ENCODE data around the gene TMUB2. TPM values are rescaled to one million over a fixed set of nuclear protein-coding genes. Genes with fewer than 3 reads are reported as not detected.

The TMUB2 gene
- total and polyA plus RNA-seq, 2 experiments from 2014 or later, result 27.7 to 46.8 TPM

- H4K20me1 ChIP-seq (ENCODE audit: insufficient read depth, poor library complexity, severe bottlenecking), result no peaks in the 10 kb centered on the region
- 70% methylated on average over 15 of the region's 15 CpGs for WGBS (ENCODE audit: low lambda C conversion rate, missing lambda C conversion rate)
- H3K27ac ChIP-seq, result peak overlapping the region; percentile 81
- no peaks in the 10 kb centered on the region for H3K9me3 ChIP-seq (ENCODE audit: low read depth)
- no peak overlapping the region for H3K4me3 ChIP-seq
- H3K27me3 ChIP-seq, result no peaks in the 10 kb centered on the region
- no peaks in the 10 kb centered on the region for H3K36me3 ChIP-seq (replicated peaks; ENCODE audit: insufficient read depth, low read depth)
- no peaks in the 10 kb centered on the region for H3K4me1 ChIP-seq (ENCODE audit: insufficient read depth)
- no peak overlapping the region for H2AFZ ChIP-seq
- H3K9me2 ChIP-seq (replicated peaks; ENCODE audit: insufficient read depth), result no peaks in the 10 kb centered on the region
- no peak for TF ChIP-seq EZH2phosphoT487 (IDR thresholded peaks at IDR 0.05; ENCODE audit: low read depth, severe bottlenecking, unreplicated experiment)
- no peak for TF ChIP-seq EZH2 (IDR thresholded peaks at IDR 0.05; ENCODE audit: borderline replicate concordance)
- TF ChIP-seq CTCF (IDR thresholded peaks at IDR 0.05; ENCODE audit: poor library complexity), result no peak
- no peak overlapping the region for H3K4me2 ChIP-seq
- DNase-seq (ENCODE audit: low spot score), result peak; percentile 55
- H3K79me2 ChIP-seq, result no peaks in the 10 kb centered on the region
Measured at GRCh38 chr17:44159519-44160210, 27.1 kb upstream of the TMUB2 start.

DNA sequence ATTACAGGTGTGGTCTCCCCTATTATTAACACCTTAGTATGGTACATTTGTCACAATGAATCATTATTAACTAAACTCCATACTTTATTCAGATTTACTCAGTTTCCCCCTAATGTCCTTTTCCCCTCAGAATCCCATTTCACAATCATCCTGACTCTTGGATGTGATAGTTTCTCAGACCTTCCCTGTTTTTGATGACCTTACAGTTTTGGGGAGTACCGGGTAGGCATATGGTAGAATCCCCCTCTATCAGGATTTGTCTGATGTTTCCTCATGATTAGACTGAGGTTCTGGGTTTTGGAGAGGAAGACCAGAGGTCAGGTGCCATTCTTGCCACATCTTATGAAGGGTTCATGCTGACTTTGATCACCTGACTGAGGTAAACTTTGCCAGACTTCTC is 22.3 kb upstream of the TMUB2 start:
- Histone ChIP-seq H3K27me3 (no peaks in the 10 kb centered on the region), H3K79me2 (no peaks in the 10 kb centered on the region), H3K4me2 (no peak overlapping the region), H3K36me3 (replicated peaks; ENCODE audit: insufficient read depth, low read depth) (no peaks in the 10 kb centered on the region), H2AFZ (no peak overlapping the region), H3K4me3 (no peak overlapping the region), H3K27ac (no peak overlapping the region), H4K20me1 (ENCODE audit: insufficient read depth, poor library complexity, severe bottlenecking) (no peaks in the 10 kb centered on the region), H3K4me1 (ENCODE audit: insufficient read depth) (no peaks in the 10 kb centered on the region), H3K9me2 (replicated peaks; ENCODE audit: insufficient read depth) (no peaks in the 10 kb centered on the region), H3K9me3 (ENCODE audit: low read depth) (no peaks in the 10 kb centered on the region)
- TF ChIP-seq CTCF (IDR thresholded peaks at IDR 0.05; ENCODE audit: poor library complexity) (no peak), EZH2phosphoT487 (IDR thresholded peaks at IDR 0.05; ENCODE audit: low read depth, severe bottlenecking, unreplicated experiment) (no peak), EZH2 (IDR thresholded peaks at IDR 0.05; ENCODE audit: borderline replicate concordance) (no peak)
- no peak for DNase-seq (ENCODE audit: low spot score)
- WGBS (ENCODE audit: low lambda C conversion rate, missing lambda C conversion rate), result 100% methylated on average over 1 of the region's 1 CpG

DNA sequence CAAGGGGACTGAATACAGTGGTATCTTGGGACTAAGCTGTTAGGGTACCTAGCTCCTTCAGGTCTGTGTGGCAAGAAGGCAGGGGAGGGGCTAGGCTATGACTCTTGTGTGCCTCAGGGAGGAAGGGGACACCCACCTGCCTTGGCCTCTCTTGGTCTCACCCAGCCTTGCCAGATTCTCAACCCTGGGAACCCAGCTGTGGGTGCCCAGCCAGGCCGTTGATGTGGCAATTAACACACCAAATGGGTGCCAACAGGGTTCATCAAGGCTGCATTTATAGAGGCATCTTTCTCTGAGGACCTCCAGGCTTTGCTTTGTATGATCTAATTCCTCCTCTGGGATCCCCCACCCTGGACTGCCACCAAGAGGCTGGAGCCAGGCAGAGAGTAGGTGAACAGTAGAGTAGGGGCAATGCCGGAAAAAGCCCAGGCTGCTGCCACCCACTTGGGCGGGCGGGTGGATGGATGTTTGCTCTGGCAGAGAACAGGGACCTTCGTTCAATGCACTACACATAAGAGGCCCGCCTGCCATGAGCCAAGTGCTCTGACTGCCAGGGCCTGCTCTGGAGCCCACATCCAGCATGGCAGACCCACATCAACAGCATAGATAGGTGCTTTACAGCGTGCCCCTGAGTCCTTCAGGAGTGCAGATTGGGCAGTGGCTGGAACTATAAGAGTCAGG is 19.5 kb upstream of the TMUB2 start:
- TF ChIP-seq CTCF (IDR thresholded peaks at IDR 0.05; ENCODE audit: poor library complexity) (no peak), EZH2phosphoT487 (IDR thresholded peaks at IDR 0.05; ENCODE audit: low read depth, severe bottlenecking, unreplicated experiment) (no peak), EZH2 (IDR thresholded peaks at IDR 0.05; ENCODE audit: borderline replicate concordance) (no peak)
- no peaks in the 10 kb centered on the region for H3K9me3 ChIP-seq (ENCODE audit: low read depth)
- 90% methylated on average over 7 of the region's 7 CpGs for WGBS (ENCODE audit: low lambda C conversion rate, missing lambda C conversion rate)

More for the DNA sequence above, 19.5 kb upstream of the TMUB2 start:
- Histone ChIP-seq H4K20me1 (ENCODE audit: insufficient read depth, poor library complexity, severe bottlenecking) (no peaks in the 10 kb centered on the region), H3K27me3 (no peaks in the 10 kb centered on the region), H3K4me2 (no peak overlapping the region), H3K79me2 (no peaks in the 10 kb centered on the region), H3K36me3 (replicated peaks; ENCODE audit: insufficient read depth, low read depth) (no peaks in the 10 kb centered on the region), H3K9me2 (replicated peaks; ENCODE audit: insufficient read depth) (no peaks in the 10 kb centered on the region), H3K4me3 (no peak overlapping the region), H2AFZ (no peak overlapping the region), H3K4me1 (ENCODE audit: insufficient read depth) (peaks cover 14% of the 10 kb centered on the region), H3K27ac (no peak overlapping the region)
- no peak for DNase-seq (ENCODE audit: low spot score)
